GM20431 (cell line): ENCODE data around the gene GPR151.

ENCODE experiments used
- in situ Hi-C: fragments of 300-500 bp; cut with MseI, MboI; formaldehyde crosslinking; loops from one replicate; pipeline ENCODE4 v1.15.0; 2020; ENCODE audit warnings: low sequenced_read_pairs; ENCODE audit not compliant: unreplicated experiment

The GPR151 gene

GRCh38 chr5:146521403-146522106, 5.6 kb upstream of the GPR151 start:
- in situ Hi-C loops: no loop called here

GRCh38 chr5:146520731-146521130, 4.7 kb upstream of the GPR151 start:
- in situ Hi-C loops: no loop called here

- in situ Hi-C loops: no loop called here
Measured at GRCh38 chr5:146519554-146519953, 3.6 kb upstream of the GPR151 start.

- in situ Hi-C loops: no loop called here
Measured at GRCh38 chr5:146515473-146516150, 378 bp downstream of the GPR151 start.

- in situ Hi-C loops: no loop called here
Measured at GRCh38 chr5:146514575-146514974, 1.4 kb downstream of the GPR151 start.

GRCh38 chr5:146513462-146513861, 2.5 kb downstream of the GPR151 start:
- in situ Hi-C loops: no loop called here

- in situ Hi-C loops: no loop called here
Measured at GRCh38 chr5:146510559-146511125, 5.3 kb downstream of the GPR151 start.

GRCh38 chr5:146507428-146507827, 8.6 kb downstream of the GPR151 start:
- in situ Hi-C loops: no loop called here

- in situ Hi-C loops: no loop called here
Measured at GRCh38 chr5:146499680-146500079, 16.3 kb downstream of the GPR151 start.

GRCh38 chr5:146494656-146495055, 21.3 kb downstream of the GPR151 start:
- in situ Hi-C loops: no loop called here

- in situ Hi-C loops: no loop called here
Measured at GRCh38 chr5:146490089-146490843, 25.7 kb downstream of the GPR151 start.

GRCh38 chr5:146484714-146485391, 31.1 kb downstream of the GPR151 start:
- in situ Hi-C loops: no loop called here

- in situ Hi-C loops: no loop called here
Measured at GRCh38 chr5:146482775-146483174, 33.2 kb downstream of the GPR151 start.

- in situ Hi-C loops: no loop called here
Measured at GRCh38 chr5:146475906-146476305, 40.1 kb downstream of the GPR151 start.

GRCh38 chr5:146475190-146475780, 40.7 kb downstream of the GPR151 start:
- in situ Hi-C loops: no loop called here

- in situ Hi-C loops: no loop called here
Measured at GRCh38 chr5:146474065-146474464, 41.9 kb downstream of the GPR151 start.

GRCh38 chr5:146467760-146468159, 48.2 kb downstream of the GPR151 start:
- in situ Hi-C loops: no loop called here

- in situ Hi-C loops: no loop called here
Measured at GRCh38 chr5:146466521-146467349, 49.3 kb downstream of the GPR151 start.

- in situ Hi-C loops: no loop called here
Measured at GRCh38 chr5:146463446-146463845, 52.5 kb downstream of the GPR151 start.
